H1 (cell line): Measurements from ENCODE around the gene GMPR2. TPM values are rescaled to one million over a fixed set of nuclear protein-coding genes. Genes with fewer than 3 reads are reported as not detected.

Experiments
- CTCF ChIA-PET: fragments of 300-600 bp; sonication (Branson Sonifier 250); formaldehyde crosslinking; loops from one replicate; lab custom pipeline; 2021; ENCODE audit not compliant: partially characterized antibody; lab: Charles Lee
- POLR2A ChIA-PET: fragments of 300-600 bp; sonication (Branson Sonifier 250); formaldehyde crosslinking; loops from one replicate; lab custom pipeline; 2021; ENCODE audit warnings: inconsistent platforms; ENCODE audit not compliant: partially characterized antibody; lab: Charles Lee
- DNase-seq, 2 experiments: peaks; one replicate each; pipeline versions ENCODE4 v3.0.0 to v3.0.0-alpha.2; 2010 to 2022; ENCODE audit warnings: low spot score in 2 of 2, low read depth in 1 of 2, mixed read lengths in 1 of 2
- FAIRE-seq: peaks from 2 replicates; lab custom pipeline; 2011; peaks lifted over from hg19 to GRCh38; lab: Jason Lieb, UNC
- H2AFZ ChIP-seq: 2 replicates; pipeline ENCODE4 v1.8.1; 2012; ENCODE audit warnings: low read length, inconsistent platforms
- H2AK5ac ChIP-seq: 2 replicates; pipeline ENCODE4 v1.6.1; 2013; ENCODE audit warnings: low read depth, low read length
- H2BK120ac ChIP-seq: replicated peaks from 2 replicates; pipeline ENCODE3; 2013; ENCODE audit warnings: low read depth, low read length, inconsistent platforms
- H2BK12ac ChIP-seq: 2 replicates; pipeline ENCODE4 v1.6.1; 2013; ENCODE audit warnings: low read depth, low read length
- H2BK15ac ChIP-seq: 2 replicates; pipeline ENCODE4 v1.6.1; 2013; ENCODE audit warnings: low read length
- H2BK20ac ChIP-seq: 2 replicates; pipeline ENCODE4 v1.6.1; 2013; ENCODE audit warnings: low read length
- H2BK5ac ChIP-seq: 2 replicates; pipeline ENCODE4 v1.6.1; 2013; ENCODE audit warnings: low read depth, low read length
- H3K14ac ChIP-seq: 2 replicates; pipeline ENCODE4 v1.6.1; 2013; ENCODE audit warnings: inconsistent platforms; ENCODE audit not compliant: insufficient read length
- H3K18ac ChIP-seq: 2 replicates; pipeline ENCODE4 v1.6.1; 2013; ENCODE audit warnings: low read length; ENCODE audit errors: extremely low read depth
- H3K23ac ChIP-seq: 2 replicates; pipeline ENCODE4 v1.6.1; 2013; ENCODE audit warnings: inconsistent platforms; ENCODE audit not compliant: insufficient read length
- H3K23me2 ChIP-seq: 2 replicates; pipeline ENCODE4 v1.6.1; 2013; ENCODE audit warnings: low read depth, low read length
- H3K27ac ChIP-seq: 2 replicates; pipeline ENCODE4 v1.6.1; 2011; ENCODE audit warnings: low read depth, low read length, inconsistent platforms
- H3K27me3 ChIP-seq, 4 experiments: replicated peaks in 1 of 4; 1 replicate in 1 of 4; 2 replicates in 3 of 4; pipeline versions ENCODE4 v1.6.1 to v1.8.1; 2011 to 2013; ENCODE audit warnings: low read length in 3 of 4, mild to moderate bottlenecking in 3 of 4, inconsistent platforms in 2 of 4, mixed read lengths in 2 of 4, moderate library complexity in 1 of 4; ENCODE audit not compliant: control insufficient read depth in 3 of 4, insufficient read depth in 3 of 4; ENCODE audit errors: extremely low read depth in 1 of 4
- H3K36me3 ChIP-seq, 4 experiments: 2 replicates each; pipeline versions ENCODE4 v1.6.1 to v1.8.1; 2011 to 2013; ENCODE audit warnings: mild to moderate bottlenecking in 4 of 4, low read length in 3 of 4, moderate library complexity in 2 of 4, control low read depth in 1 of 4, inconsistent platforms in 1 of 4; ENCODE audit not compliant: insufficient read depth in 4 of 4, control insufficient read depth in 2 of 4
- H3K4ac ChIP-seq: replicated peaks from 2 replicates; pipeline ENCODE3; 2013; ENCODE audit warnings: low read length, low read depth, mixed read lengths, inconsistent platforms; ENCODE audit not compliant: insufficient read length
- H3K4me1 ChIP-seq, 4 experiments: replicated peaks in 1 of 4; 1 replicate in 1 of 4; 2 replicates in 3 of 4; pipeline versions ENCODE4 v1.6.1 to v1.8.1; 2011 to 2013; ENCODE audit warnings: low read length in 3 of 4, inconsistent platforms in 2 of 4, mixed read lengths in 1 of 4; ENCODE audit not compliant: insufficient read depth in 4 of 4, control insufficient read depth in 3 of 4
- H3K4me2 ChIP-seq, 2 experiments: 2 replicates each; pipeline versions ENCODE4 v1.6.1 to v1.8.1; 2011 to 2013; ENCODE audit warnings: low read depth in 2 of 2, low read length in 2 of 2, control low read depth in 1 of 2, inconsistent platforms in 1 of 2, mild to moderate bottlenecking in 1 of 2; ENCODE audit not compliant: insufficient read depth in 1 of 2
- H3K4me3 ChIP-seq, 4 experiments: fragments of 200-600, 300-600 bp in 1 of 4; sonication (generic), shearing (Covaris generic), sonication (Bioruptor Twin) in 1 of 4; 2 replicates each; pipeline versions ENCODE4 v1.5.1 to v1.8.1; 2011 to 2016; ENCODE audit warnings: low read length in 4 of 4, low read depth in 3 of 4, control low read depth in 2 of 4, inconsistent platforms in 2 of 4, mild to moderate bottlenecking in 2 of 4, mixed read lengths in 1 of 4, moderate library complexity in 1 of 4; ENCODE audit not compliant: insufficient read depth in 2 of 4; ENCODE audit errors: extremely low read depth in 1 of 4
- H3K56ac ChIP-seq: replicated peaks from 2 replicates; pipeline ENCODE3; 2013; ENCODE audit warnings: low read depth, mild to moderate bottlenecking, mixed read lengths, low read length, inconsistent platforms; ENCODE audit not compliant: insufficient read length
- H3K79me1 ChIP-seq: 2 replicates; pipeline ENCODE4 v1.6.1; 2013; ENCODE audit warnings: low read depth, low read length, control low read depth
- H3K79me2 ChIP-seq, 2 experiments: 2 replicates each; pipeline versions ENCODE4 v1.6.1 to v1.8.1; 2012 to 2013; ENCODE audit warnings: low read length in 2 of 2, mild to moderate bottlenecking in 2 of 2, inconsistent platforms in 1 of 2; ENCODE audit not compliant: insufficient read depth in 2 of 2, control insufficient read depth in 1 of 2
- H3K9ac ChIP-seq, 4 experiments: replicated peaks in 1 of 4; 1 replicate in 1 of 4; 2 replicates in 3 of 4; pipeline versions ENCODE4 v1.6.1 to v1.8.1; 2011 to 2013; ENCODE audit warnings: low read depth in 3 of 4, low read length in 3 of 4, control low read depth in 2 of 4, mild to moderate bottlenecking in 2 of 4, moderate library complexity in 2 of 4, inconsistent platforms in 1 of 4; ENCODE audit errors: extremely low read depth in 1 of 4
- H3K9me3 ChIP-seq, 2 experiments: 2 replicates each; pipeline versions ENCODE4 v1.6.1 to v1.8.1; 2012 to 2013; ENCODE audit warnings: mild to moderate bottlenecking in 2 of 2, moderate library complexity in 2 of 2, control low read depth in 1 of 2, inconsistent platforms in 1 of 2, low read depth in 1 of 2, low read length in 1 of 2, mixed read lengths in 1 of 2; ENCODE audit not compliant: insufficient read depth in 2 of 2
- H4K20me1 ChIP-seq, 2 experiments: replicated peaks in 1 of 2; 2 replicates each; pipeline versions ENCODE3 to v1.8.1; 2011 to 2013; ENCODE audit warnings: inconsistent platforms in 2 of 2, low read length in 2 of 2, mild to moderate bottlenecking in 1 of 2; ENCODE audit not compliant: insufficient read depth in 2 of 2, control insufficient read depth in 1 of 2
- H4K5ac ChIP-seq: 2 replicates; pipeline ENCODE4 v1.6.1; 2013; ENCODE audit warnings: low read length, low read depth, mixed read lengths, inconsistent platforms; ENCODE audit not compliant: insufficient read length
- H4K8ac ChIP-seq: 2 replicates; pipeline ENCODE4 v1.8.0; 2013; ENCODE audit warnings: mild to moderate bottlenecking, moderate library complexity, low read length, inconsistent platforms; ENCODE audit not compliant: insufficient read depth; ENCODE audit errors: extremely low read depth
- H4K91ac ChIP-seq: replicated peaks from 2 replicates; pipeline ENCODE3; 2013; ENCODE audit warnings: low read length, mixed read lengths, inconsistent platforms; ENCODE audit not compliant: insufficient read length
- ASH2L ChIP-seq: fragments of 200-600, 300-600 bp; sonication (generic); IDR thresholded peaks from one replicate; pipeline ENCODE4 v1.7.1; 2017; ENCODE audit warnings: low read length
- BACH1 ChIP-seq: IDR thresholded peaks from 2 replicates; pipeline ENCODE4 v1.6.1; 2012; ENCODE audit warnings: low read length, improper control_type of control experiment
- NANOG ChIP-seq: IDR thresholded peaks from 2 replicates; pipeline ENCODE4 v1.6.1; 2011; ENCODE audit warnings: low read length, low read depth, mild to moderate bottlenecking, inconsistent platforms; ENCODE audit not compliant: insufficient read depth, poor library complexity, severe bottlenecking
- PHF8 ChIP-seq: fragments of 200-600 bp; sonication (generic); conservative IDR thresholded peaks from 2 replicates; pipeline ENCODE4 v1.7.1; 2012; ENCODE audit warnings: low read depth, mild to moderate bottlenecking, inconsistent platforms, low read length, moderate library complexity
- RNF2 ChIP-seq: fragments of 200-900, 300-1000 bp; sonication (generic); IDR thresholded peaks from 2 replicates; pipeline ENCODE4 v1.7.1; 2016; ENCODE audit warnings: borderline replicate concordance, low read depth, mild to moderate bottlenecking, antibody characterized with exemption, low read length; ENCODE audit not compliant: poor library complexity, severe bottlenecking; ENCODE audit errors: missing control alignments
- SIRT6 ChIP-seq: IDR thresholded peaks from one replicate; pipeline ENCODE4 v1.7.1; 2012; ENCODE audit warnings: low read length, inconsistent platforms
- SP1 ChIP-seq: IDR thresholded peaks from 2 replicates; pipeline ENCODE4 v1.6.1; 2011; ENCODE audit warnings: low read depth, low read length
- SP4 ChIP-seq: IDR thresholded peaks from 2 replicates; pipeline ENCODE4 v1.6.1; 2012; ENCODE audit warnings: low read length, inconsistent platforms
- SUZ12 ChIP-seq: fragments of 200-600 bp; sonication (generic); IDR thresholded peaks from 2 replicates; pipeline ENCODE4 v1.6.1; 2012; ENCODE audit warnings: mild to moderate bottlenecking, inconsistent platforms, low read length, moderate library complexity, mixed read lengths
- TAF1 ChIP-seq: IDR thresholded peaks from 2 replicates; pipeline ENCODE4 v1.6.1; 2011; ENCODE audit warnings: mild to moderate bottlenecking, low read depth, low read length
- WGBS, 2 experiments: shearing (Covaris generic) in 1 of 2; methylation state at CpG; one replicate each; pipeline versions ENCODE4 v1.1.6 to v1.1.7; 2013 to 2015; ENCODE audit warnings: low lambda C conversion rate in 2 of 2, mixed read lengths in 2 of 2, inconsistent platforms in 1 of 2, low coverage in 1 of 2, missing lambda C conversion rate in 1 of 2; ENCODE audit not compliant: insufficient replicate concordance in 2 of 2, insufficient coverage in 1 of 2, insufficient read length in 1 of 2; ENCODE audit errors: extremely low coverage in 1 of 2, missing lambda C conversion rate in 1 of 2; 5-methylcytosine and 5-hydroxymethylcytosine counted together
- polyA plus RNA-seq, 7 experiments: library from polyadenylated mRNA; depleted of rRNA in 3 of 7; stranded (reverse) in 5 of 7; unstranded in 2 of 7; fragments of >200 nt in 5 of 7; fragments of 200-250 nt in 2 of 7; gene quantifications; 1 replicate in 5 of 7; 2 replicates in 1 of 7; 4 replicates in 1 of 7; pipeline versions ENCODE4 v1.2.1 to v1.2.3, GENCODE V29; 2011 to 2013; ENCODE audit warnings: missing spikeins in 2 of 7, mixed read lengths in 2 of 7
- total RNA-seq: library from RNA; stranded (reverse); fragmentation: NEBNext Ultra II Directional; extraction: Animal tissue kit (Norgen Biotek cat#: 25700); gene quantifications from 2 replicates; pipeline ENCODE4 v1.2.1, GENCODE V29; 2021
- TF ChIP-seq, protein P1 (sequence below), 3 experiments: IDR thresholded peaks; 1 replicate in 2 of 3; 2 replicates in 1 of 3; pipeline versions ENCODE4 v1.5.1 to v1.6.1; 2011; ENCODE audit warnings: low read length in 3 of 3, mild to moderate bottlenecking in 3 of 3, inconsistent platforms in 2 of 3, low read depth in 1 of 3, moderate library complexity in 1 of 3; ENCODE audit not compliant: insufficient read depth in 1 of 3; ENCODE audit errors: control extremely low read depth in 1 of 3

Gene GMPR2
- total and polyA plus RNA-seq, 2 of the 8 experiments (the other 6 are each of a cell fraction or from before 2014, with no cell fraction given): 61.6 to 85.3 TPM

DNA sequence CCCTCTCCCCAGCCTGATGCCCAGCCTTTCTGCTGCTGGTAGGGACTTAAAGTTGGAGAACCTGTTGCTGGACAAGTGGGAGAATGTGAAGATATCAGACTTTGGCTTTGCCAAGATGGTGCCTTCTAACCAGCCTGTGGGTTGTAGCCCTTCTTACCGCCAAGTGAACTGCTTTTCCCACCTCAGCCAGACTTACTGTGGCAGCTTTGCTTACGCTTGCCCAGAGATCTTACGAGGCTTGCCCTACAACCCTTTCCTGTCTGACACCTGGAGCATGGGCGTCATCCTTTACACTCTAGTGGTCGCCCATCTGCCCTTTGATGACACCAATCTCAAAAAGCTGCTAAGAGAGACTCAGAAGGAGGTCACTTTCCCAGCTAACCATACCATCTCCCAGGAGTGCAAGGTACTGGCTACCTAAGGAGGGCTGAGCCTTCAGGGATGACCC lies 25.6 kb upstream of the GMPR2 start:
- Histone ChIP-seq H4K8ac (no peak overlapping the region), H2AFZ (no peak overlapping the region), H4K91ac (no peak overlapping the region), H3K79me2 (no peaks in the 10 kb centered on the region; a peak in 1 of 4 replicates), H3K23ac (no peak overlapping the region), H2BK5ac (no peak overlapping the region), H3K4me2 (no peak overlapping the region), H3K79me1 (no peaks in the 10 kb centered on the region), H3K27ac (no peak overlapping the region), H2BK20ac (no peak overlapping the region), H3K18ac (no peak overlapping the region), H3K4ac (no peak overlapping the region), H2BK12ac (no peak overlapping the region), H3K9me3 (no peaks in the 10 kb centered on the region), H4K5ac (no peak overlapping the region), H3K27me3 (no peaks in the 10 kb centered on the region), H2BK15ac (no peak overlapping the region), H3K23me2 (no peaks in the 10 kb centered on the region), H4K20me1 (peaks cover 0 to 2% of the 10 kb centered on the region in 2 experiments), H3K14ac (no peak overlapping the region), H2BK120ac (no peak overlapping the region), H3K4me1 (peaks cover 0 to 7% (median 4%) of the 10 kb centered on the region in 4 experiments; a peak in 3 of 7 replicates), H3K9ac (no peak overlapping the region), H2AK5ac (no peak overlapping the region), H3K4me3 (no peak overlapping the region), H3K56ac (no peak overlapping the region), H3K36me3 (peaks cover 21 to 48% (median 38%) of the 10 kb centered on the region in 4 experiments)
- CTCF ChIA-PET: interaction anchor here (1.1 to 2.1 kb wide), 3 partner anchors 9 to 90 kb away, joined by 3 to 4 read pairs (median 3); partner anchors contain the start of genes MDP1 and TINF2
- WGBS, 2 experiments: 100% methylated on average over 5 of the region's 5 CpGs; no CpG with 5 or more reads in 1 of the 2 experiments
- FAIRE-seq (no peak), DNase-seq (no peak)
- POLR2A ChIA-PET: interaction anchor here (1.0 to 11.1 kb wide), 5 partner anchors 12 to 132 kb away, joined by 3 to 119 read pairs (median 3); partner anchors contain the start of genes IRF9, RIPK3 and TM9SF1
- TF ChIP-seq SIRT6: no peak
- no peak for TF ChIP-seq PHF8
- no peak for TF ChIP-seq BACH1
- no peak for TF ChIP-seq RNF2
- no peak for TF ChIP-seq SUZ12
- no peak for TF ChIP-seq NANOG
- TF ChIP-seq TAF1: no peak
- TF ChIP-seq, protein P1, sequence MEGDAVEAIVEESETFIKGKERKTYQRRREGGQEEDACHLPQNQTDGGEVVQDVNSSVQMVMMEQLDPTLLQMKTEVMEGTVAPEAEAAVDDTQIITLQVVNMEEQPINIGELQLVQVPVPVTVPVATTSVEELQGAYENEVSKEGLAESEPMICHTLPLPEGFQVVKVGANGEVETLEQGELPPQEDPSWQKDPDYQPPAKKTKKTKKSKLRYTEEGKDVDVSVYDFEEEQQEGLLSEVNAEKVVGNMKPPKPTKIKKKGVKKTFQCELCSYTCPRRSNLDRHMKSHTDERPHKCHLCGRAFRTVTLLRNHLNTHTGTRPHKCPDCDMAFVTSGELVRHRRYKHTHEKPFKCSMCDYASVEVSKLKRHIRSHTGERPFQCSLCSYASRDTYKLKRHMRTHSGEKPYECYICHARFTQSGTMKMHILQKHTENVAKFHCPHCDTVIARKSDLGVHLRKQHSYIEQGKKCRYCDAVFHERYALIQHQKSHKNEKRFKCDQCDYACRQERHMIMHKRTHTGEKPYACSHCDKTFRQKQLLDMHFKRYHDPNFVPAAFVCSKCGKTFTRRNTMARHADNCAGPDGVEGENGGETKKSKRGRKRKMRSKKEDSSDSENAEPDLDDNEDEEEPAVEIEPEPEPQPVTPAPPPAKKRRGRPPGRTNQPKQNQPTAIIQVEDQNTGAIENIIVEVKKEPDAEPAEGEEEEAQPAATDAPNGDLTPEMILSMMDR (IDR thresholded peaks at IDR 0.05; ENCODE audit: control extremely low read depth in 1 of 3, insufficient read depth in 1 of 3, low read depth in 1 of 3, low read length in 3 of 3): no peak
- TF ChIP-seq SP4: no peak
- no peak for TF ChIP-seq SP1
- TF ChIP-seq ASH2L: no peak
